Inferior parietal cortex (tissue), 1 donor: Measurements from ENCODE around the gene PLEK2.
A peak's percentile ranks its signal among the peaks of the same experiment; 100 is the strongest.
"Not testable (repeated sequence)": the region's sequence is repeated elsewhere in the genome, so short reads cannot be mapped to it uniquely, and the experiment has no call there.

ENCODE experiments used
- DNase-seq: peaks from one replicate; pipeline ENCODE4 v3.0.0-alpha.2; 2016; ENCODE audit errors: extremely low spot score

PLEK2 gene

DNA sequence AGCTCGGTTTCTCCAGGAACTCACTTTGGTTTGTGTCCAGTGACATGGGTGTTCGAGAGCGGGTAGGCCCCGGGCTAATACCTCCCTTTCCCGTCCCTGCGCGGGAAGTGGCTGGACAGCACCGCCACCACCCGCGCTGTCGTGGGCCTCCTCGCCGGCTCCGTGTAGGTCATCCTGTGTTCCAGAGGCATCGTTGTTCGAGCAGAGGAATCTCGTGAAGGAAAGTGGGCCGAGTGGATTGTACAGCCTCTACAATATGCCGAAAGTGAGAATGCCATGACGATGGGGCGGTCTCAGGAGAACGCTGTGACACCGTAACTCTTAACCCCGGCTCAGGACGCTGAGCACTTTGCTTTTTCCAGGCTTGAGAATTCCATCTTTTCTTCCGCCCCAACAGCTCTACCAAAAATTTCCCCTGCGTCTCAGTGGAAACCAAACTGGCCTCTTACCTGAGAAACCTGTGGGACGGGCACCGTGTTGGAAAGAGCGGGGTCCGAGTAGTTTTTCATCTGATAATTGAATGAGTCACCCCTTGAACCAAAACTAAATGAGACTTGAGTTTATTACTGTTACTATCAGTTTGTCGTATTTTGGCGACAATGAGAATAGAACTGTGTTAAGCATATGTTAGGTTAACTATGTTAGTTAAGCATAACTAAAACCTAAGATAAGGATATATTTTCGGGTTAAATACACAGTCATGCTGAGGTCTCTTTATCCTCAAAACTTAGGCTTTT, 51.3 kb downstream of the PLEK2 start:
- DNase-seq: no peak

DNA sequence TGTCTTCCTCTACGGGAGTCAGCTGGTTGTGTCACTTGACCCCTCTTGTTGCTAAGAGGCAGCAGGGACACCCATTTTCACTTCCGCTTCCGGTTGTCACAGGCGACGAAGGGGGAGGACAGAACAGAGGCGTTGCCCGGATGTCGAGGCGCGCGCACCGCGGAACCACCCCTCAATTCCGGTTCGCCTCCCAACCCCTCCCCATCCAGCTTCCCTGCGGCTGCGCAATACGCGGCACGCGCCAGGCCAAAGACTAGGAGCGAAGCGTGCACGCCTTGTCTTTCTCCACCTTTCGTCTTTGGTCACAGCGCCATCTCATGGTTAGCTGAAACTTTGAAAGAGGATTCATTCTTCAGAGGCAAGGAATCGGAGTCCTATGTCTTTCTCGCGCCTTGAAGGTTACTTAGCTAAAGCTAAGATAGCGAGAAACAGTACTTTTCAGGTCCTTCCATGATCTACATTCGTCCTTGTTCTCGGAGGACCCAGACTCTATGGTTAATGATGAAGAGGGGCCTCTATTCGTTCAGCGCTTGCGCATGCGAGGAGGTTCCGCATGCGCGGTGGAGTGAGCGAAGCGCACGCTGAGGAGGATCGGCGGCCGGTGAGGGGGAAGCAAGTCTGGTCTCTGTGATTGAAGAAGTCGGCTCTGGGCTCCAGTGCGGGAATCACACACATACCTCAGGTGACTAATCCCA, 52.0 kb downstream of the PLEK2 start, which contains the start of the genes ATP6V1D and EIF2S1:
TSS of gene ATP6V1D (minus strand) at position 30 of the 695 bp plus-strand sequence. CDS start 106 bp downstream, outside the sequence.
TSS of gene EIF2S1 (plus strand) at position 554 of the 695 bp plus-strand sequence. CDS start 4,440 bp downstream, outside the sequence.
- peak; percentile 99 for DNase-seq

DNA sequence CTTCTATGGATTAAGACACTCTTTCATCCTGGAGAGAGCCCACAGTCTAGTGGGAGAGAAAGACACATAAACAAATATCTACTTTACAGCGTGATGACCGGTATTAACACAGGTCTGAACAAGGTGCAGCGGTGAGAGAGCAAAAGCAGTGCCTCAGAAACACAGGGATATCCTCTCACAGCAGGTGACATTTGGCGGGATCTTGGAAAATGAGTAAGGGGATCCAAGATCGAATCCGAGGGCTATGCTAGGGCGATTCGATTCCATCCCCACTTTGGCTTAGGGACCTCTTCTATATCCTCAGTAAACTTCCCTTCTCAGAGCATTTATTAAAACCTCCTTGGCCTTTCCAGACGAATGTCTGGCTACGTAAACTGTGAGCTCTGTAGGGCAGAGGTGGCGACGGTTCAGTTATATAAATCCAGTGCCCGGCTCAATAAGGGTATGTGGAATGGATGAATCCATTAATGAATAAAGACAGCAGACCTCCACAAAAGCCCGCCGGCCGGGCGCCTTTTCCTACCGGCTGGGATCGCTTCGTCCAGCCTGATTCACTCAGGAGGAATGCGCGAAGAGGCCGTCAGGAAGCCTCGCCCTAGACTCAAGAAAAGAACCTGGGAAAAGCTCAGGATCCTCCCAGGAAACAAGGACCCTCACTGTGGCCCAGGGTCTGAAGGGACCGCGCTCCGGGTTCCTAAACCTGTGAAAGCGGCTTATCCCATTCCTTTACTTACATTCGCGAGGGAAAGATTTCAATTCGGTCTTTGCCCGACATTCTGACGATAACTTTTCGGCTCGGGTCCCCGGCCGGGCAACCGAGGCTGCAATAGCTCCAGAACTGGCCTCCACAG, 52.8 kb downstream of the PLEK2 start:
- no peak for DNase-seq

DNA sequence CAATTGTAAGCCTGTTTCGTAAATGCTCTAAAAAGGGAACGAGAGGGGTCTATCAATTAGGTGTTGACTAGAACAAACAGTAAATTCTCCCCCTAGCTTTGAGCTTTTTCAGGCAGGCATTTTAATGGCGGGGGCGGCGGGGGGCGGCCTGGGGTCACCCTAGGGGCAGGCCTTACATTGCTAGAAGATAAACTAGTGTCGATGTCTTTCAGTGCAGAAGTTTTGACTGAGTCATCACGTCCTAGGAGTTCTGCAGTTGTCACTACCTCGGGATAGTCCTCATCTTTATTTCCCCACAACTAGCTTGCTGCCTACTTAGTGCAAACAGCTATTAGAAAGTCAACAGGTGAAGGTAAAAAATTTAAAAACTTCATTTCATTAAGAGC, 54.0 kb downstream of the PLEK2 start:
- no peak for DNase-seq

DNA sequence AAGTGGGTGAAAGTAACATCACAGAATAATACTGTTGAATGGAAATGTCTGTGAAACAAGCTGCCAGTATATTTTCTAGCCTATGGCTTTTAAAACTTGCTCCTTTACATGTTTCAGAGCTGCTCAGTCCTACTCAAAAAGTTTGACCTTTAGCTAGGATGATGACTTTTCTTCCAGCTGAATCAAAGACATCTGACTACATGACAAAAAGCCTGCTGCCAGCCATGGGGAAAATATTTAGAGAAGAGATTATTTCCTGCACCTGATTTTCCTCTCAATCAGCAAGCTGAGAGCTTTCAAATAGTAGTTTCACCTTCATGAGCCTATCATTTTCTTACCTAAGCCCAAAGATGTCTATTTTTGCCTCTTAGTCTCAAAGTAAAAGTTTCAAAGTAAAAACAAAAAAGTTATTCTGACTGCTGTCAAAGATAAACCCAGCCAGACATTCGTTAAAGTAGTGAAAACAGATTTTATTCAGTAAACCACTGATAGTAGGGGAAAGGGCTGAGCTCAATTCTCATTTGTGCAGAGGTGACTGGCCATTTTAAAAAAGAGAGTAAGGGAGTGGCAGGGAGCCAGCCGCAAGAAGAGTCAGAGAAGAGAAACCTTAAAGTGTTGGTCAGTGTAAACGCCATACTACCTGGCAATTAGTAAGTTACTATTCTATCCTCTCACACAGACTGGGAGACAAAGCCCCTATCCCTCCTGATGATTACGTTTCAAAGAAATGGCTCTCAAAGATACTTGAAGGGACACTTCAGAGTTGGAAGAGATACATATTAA, 54.6 kb downstream of the PLEK2 start:
- no peak for DNase-seq

DNA sequence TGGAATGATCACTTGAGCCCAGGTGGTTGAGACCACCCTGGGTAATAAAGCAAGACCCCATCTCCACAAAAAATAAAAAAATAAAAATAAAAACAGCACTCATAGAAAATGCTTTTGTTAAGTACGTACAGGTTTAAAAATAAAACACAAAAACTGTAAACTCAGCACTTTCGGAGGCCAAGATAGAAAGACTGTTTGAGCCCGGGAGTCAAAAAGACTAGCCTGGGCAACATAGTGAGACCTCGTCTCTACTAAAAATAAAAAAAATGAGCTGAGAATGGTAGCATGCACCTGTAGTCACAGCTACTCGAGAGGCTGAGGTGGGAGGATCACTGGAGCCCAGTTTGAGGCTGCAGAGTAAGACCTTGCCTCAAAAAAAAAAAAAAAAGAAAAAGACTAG, 59.9 kb downstream of the PLEK2 start:
- DNase-seq: no peak

DNA sequence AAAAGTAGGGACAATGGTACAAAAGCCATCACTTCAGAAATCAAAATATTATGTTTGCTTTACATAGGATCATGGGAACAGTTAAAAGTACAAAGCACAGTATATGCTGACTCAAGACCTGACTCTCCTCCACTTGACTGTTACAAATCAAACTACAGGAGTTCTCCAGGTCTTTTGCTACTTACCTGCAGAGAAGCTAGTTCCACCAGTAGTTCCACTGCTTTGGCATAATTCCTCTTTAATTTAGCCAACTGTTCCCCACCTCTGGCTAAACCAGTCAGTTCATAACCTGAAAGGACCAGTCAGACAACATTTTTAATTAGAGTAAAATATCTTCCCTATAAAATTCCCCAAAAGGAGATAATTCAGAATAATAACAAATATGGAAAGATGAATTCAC, 66.4 kb downstream of the PLEK2 start:
- no peak for DNase-seq

DNA sequence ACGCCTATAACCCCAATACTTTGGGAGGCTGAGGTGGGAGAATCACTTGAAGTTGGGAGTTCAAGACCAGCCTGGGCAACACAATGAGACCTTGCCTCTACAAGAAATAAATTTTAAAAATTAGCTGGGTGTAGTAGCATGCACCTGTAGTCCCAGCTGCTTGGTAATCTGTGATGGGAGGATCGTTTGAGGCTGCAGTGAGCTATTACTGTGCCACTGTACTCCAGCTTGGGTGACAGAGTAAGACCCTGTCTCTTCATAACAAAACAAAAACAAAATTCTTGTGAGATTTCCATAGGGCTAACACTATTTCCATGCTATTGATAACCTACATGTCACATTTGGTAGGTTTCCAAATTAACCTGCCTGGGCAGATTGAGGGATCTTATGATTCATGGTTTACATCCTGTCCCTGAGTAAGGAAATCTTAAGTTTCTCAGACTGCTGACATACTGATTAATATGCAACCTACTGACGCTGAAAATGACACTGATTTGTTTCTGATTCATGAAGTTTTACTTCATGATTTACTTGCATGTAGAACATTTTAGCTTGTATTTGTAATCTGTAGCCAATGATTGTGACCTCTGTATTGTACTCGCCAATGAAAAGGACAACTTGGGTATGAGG, 68.2 kb downstream of the PLEK2 start:
- DNase-seq: no peak

DNA sequence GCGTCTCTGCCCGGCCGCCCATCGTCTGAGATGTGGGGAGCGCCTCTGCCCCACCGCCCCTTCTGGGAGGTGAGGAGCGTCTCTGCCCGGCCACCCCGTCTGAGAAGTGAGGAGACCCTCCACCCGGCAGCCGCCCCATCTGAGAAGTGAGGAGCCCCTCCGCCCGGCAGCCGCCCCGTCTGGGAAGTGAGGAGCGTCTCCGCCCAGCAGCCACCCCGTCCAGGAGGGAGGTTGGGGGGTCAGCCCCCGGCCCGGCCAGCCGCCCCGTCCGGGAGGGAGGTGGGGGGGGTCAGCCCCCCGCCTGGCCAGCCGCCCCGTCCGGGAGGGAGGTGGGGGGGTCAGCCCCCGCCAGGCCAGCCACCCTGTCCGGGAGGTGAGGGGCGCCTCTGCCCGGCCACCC, 70.7 kb downstream of the PLEK2 start:
- not testable (repeated sequence) for DNase-seq
